ENCODE results near the gene NARF.

DNA sequence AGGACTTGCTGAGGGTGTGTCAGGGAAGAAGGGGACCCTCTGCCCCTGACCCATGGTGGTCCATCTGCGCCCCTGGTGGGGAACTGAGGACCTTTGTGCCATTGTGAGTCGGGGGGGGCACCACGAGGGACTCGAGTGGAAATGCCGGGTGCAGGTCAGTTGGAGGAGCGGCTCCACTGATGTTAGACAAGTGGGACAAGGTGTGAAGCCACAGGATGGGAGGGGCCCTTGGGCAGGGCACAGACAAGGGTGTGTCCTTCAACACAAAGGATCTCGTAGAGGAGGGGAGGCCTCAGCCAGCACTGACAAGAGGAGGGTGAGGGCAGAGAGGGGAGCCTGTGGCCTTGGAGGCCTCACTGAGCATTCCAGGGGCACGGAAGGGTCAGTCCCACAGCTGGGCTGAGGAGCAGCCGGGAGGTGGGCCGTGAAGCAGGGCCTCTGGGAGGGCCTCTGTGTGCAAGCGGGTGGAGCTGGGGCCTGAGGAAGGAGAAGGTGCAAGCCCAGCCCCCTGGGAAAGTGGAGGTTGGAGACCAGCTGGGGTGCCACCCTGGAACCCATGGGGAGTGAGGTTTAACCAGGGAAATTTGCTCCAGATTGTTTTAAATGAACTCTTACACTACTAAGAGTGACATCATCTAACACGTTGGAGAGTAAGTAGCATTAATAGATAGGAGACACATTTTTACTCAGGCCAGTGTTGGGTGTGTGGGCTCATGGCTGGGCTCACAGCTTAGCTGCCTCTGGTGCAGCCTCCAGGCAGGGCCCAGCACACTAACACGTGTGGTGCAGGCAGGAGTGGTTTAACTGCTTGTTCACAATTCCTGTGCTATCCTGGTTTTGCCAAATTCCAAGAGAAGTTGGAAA lies 27.9 kb downstream of the NARF start:
- TF ChIP-seq CTCF (IDR thresholded peaks at IDR 0.05) (no peak), POLR2A (IDR thresholded peaks at IDR 0.05) (no peak)

All from uterus (tissue), 2 donors.